Stimulated activated CD8-positive, alpha-beta memory T cell treated with anti-CD3 and anti-CD28 coated beads, Interleukin-4, amount 100 ng/mL, for 1 hour (primary cell): ENCODE measurements around the gene C3orf80.
"Not testable (repeated sequence)": the region's sequence is repeated elsewhere in the genome, so short reads cannot be mapped to it uniquely, and the experiment has no call there.

Source experiments
- DNase-seq, 2 donors: peaks; one replicate each; pipeline ENCODE4 v3.0.0-alpha.2; 2020; ENCODE audit warnings: low read depth in 2 of 2, low spot score in 1 of 2

The C3orf80 gene

GRCh38 chr3:160225176-160226025, at the start of gene C3orf80:
TSS of gene C3orf80 (plus strand) at chr3:160225422. CDS start at chr3:160225636, 214 bp downstream.
- no peak for DNase-seq

- DNase-seq = no peak
These were observed 48.3 kb upstream of the C3orf80 start for GRCh38 chr3:160176923-160177322.

- DNase-seq = not testable (repeated sequence)
These were observed 46.6 kb upstream of the C3orf80 start for GRCh38 chr3:160178661-160179060.

GRCh38 chr3:160179403-160179802, 45.8 kb upstream of the C3orf80 start:
- not testable (repeated sequence) for DNase-seq

DNA sequence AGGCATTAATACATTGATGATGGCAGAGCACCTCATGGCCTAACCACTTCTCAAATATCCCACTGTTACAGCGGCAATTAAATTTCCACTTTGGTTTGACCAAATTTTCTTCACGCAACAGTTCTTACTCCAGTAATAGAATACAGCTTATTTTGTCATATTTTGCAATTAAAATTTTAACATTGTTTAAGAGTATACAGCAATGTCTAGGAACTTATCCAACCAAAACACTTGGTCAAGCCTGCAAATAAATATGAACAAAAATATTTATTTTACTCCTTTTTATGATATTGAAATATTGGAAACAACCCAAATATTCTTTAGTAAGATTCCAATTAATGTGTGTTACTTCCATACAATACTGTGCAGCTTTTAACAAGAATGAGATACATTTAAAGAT, 45.3 kb upstream of the C3orf80 start:
- DNase-seq = no peak

GRCh38 chr3:160180581-160181216, 44.5 kb upstream of the C3orf80 start:
- DNase-seq = no peak

- no peak for DNase-seq
These were observed 41.7 kb upstream of the C3orf80 start for GRCh38 chr3:160183345-160184076.

DNA sequence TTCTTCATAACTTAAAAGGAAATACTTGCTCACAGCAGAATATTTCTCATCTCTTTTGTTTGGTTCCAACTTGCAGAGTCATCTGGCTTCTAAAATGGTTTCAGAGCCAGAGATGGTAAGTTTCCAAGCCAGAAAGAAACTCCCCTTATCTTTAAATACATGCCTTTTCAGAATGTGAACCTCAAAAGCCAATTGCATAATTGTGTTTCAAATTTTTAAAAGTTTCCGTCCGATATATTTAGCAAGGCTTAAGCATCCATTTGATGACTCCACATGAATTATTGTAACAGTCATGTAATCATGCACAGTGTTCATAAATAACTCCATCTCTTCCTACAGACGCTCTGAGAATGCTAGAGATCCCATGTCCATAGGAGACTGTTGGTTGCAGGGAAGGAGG, 40.6 kb upstream of the C3orf80 start:
- DNase-seq = no peak

GRCh38 chr3:160185751-160186150, 39.5 kb upstream of the C3orf80 start:
- no peak for DNase-seq

GRCh38 chr3:160187288-160187687, 37.9 kb upstream of the C3orf80 start:
- no peak for DNase-seq

DNA sequence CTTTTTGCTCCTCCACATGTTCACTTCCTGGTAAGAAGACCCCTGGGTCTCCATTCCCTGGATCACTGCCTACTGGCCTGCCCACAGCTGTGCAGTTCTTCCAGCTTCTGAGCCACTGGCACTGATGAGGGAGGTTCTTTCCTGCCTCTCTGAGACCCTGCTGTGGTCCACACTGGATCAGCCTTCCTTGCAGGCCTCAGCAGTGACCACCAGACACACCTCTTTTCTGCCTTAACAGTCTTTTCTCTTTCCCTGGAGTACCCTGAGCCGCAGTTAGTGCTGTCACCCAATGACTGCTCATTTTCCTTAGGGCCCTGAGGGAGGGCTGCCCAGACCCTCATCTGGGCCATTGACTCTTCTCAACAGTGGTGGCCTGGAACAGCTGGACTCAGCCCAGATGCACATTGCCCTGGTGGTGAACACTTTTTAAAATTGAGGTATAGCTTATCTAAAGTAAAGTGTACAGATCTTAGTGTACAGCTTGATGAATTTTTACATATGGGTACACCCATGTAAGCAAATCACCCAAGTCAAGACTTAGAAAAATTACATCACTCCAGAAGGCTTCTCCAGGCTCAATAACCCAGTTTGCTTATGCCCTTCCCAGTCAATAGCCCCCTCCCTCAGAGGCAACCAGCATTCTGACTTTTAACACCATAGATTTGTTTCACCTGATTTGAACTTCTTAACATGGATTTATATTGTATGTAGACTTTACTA, 32.8 kb upstream of the C3orf80 start:
- DNase-seq = no peak

DNA sequence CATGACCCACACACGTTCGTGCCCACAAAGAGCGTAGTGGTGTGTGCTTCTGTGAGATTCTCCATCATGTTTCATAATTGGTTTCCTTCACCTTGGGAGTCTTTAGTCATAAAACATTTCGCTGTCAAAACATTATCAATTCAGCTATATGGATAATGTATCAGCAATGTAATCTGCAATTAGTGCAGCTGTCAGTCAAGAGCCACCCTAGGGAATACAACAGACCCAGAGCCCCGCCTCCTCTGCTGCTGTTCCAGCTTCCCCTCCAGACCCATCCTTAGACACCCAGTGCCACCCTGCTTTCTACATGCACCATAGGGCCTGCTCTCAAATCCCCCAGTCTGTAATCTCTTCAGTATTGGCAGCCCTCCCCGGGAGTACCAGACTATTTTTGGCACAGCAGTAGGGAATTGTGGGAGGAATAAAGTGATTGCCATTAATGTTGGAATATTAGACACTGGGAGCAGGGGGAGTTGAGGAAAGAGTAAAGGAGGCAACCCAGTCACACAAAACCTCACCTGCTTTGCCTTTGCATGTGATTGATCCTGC, 31.5 kb upstream of the C3orf80 start:
- no peak for DNase-seq

DNA sequence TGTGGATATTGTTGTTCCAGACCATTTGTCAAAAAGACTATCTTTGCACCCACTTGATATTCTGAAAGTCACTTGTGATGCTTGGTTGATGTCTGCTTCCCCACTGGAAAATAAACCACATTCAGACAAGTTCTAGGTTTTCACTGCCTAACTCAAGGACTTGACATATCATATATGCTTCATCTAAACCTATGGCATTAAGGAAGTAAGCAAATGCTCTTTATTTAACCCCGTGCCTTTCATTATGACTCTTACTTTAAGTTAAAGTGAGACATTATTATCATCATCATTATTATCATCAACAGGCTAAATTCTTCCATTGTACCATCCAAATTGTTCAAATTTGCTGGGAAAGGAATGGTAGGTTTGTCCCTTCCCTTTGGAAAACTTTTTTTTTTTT, 30.8 kb upstream of the C3orf80 start:
- DNase-seq = no peak

DNA sequence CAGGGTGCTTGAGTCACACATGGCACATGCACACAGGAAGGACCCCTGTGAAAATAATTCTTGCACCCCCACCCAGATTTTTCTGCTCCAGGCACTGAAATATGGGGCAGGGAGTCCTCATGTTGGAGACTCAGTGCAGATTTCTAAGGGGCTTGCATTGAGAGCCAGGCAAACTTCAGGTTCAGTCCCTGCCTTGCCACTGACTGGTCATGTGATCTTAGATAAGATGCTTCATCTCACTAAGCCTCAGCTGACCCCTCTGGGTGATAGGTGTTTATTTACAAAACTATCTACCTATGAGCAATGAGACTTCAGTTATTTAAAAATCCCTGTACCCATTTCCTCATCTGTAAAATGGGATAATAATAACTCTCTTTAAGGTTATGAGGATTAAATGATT, 30.1 kb upstream of the C3orf80 start:
- no peak for DNase-seq

- DNase-seq = no peak
These were observed 28.6 kb upstream of the C3orf80 start for GRCh38 chr3:160196511-160197104.

DNA sequence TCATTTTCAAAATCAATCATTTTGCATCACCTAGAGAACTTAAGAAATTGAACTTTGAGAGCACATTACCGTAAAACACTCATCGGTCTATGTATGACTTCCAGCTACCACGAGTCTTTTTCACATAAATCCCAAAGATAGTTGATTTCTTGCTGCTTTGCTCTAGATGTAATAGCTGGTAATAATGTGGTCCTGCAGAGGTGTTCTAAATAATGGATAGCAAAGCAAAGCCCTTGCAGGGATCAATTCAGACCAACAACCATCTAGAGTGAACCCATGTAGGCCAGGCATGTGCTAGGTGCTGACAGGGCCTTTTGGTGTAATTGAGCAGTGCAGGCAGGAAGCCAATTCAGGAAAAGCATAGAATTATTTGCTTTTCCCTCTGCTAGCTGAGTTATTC, 26.1 kb upstream of the C3orf80 start:
- DNase-seq = no peak

DNA sequence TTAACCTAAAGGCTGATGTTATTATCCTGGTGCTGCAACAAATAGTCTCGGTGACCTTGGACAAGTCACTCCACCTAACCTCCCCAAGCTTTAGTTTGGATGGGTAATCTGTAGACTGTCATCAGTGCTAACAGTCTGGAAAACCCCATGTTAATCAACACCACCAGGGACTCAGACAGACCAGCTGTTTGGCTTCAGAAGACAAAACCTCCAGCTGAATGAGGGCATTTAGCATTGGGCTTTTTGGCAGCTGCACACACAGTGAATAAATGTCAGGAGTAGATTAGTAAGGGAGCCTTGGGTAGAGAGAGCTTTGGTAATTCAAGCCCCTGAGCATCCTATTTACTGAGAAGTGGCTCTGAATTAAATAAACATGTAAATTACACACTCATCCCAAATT, 24.9 kb upstream of the C3orf80 start:
- DNase-seq = no peak

DNA sequence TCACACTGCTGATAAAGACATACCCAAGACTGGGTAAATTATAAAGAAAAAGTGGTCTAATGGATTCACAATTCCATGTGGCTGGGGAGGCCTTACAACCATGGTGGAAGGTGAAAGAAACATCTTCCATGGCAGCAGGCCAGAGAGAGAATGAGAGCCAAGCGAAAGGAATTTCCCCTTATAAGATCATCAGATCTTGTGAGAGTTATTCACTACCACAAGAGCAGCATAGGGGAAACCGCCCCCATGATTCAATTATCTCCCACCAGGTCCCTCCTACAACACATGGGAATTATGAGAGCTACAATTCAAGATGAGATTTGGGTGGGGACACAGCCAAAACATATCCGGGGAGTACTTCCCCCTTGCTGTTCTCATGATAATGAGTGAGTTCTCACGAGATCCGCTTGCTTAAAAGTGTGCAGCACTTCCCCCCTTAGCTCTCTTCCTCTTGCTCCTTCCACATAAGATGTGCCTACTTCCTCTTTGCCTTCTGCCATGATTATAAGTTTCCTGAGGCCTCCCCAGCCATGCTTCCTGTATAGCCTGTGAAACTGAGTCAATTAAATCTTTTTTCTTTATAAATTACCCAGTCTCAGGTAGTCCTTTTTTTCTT, 20.7 kb upstream of the C3orf80 start:
- DNase-seq = not testable (repeated sequence)

GRCh38 chr3:160205606-160206005, 19.6 kb upstream of the C3orf80 start:
- DNase-seq = no peak

DNA sequence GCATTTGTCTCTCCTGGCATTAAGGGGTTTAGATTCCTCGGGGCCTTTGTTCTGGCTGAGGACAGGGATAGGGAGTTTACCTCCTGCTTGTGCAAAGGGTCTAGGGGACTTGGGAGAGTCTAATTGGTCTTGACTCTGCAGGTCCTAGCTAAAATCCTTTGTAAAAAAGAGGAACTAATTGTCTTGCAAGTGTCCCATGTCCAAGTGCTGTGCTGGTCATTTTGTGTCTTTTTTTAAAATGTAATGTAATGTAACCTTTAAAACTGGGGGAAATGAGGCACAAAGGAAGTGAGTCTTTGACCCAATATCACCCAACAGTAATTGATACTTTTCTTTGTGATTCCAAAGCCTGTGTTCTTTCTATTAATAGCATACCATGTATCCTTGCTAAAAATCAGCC, 14.9 kb upstream of the C3orf80 start:
- DNase-seq = no peak
